Activated CD4-positive, alpha-beta T cell treated with anti-CD3 and anti-CD28 coated beads, Interleukin-2, amount 10 ng/mL, durations not matched to agents 24 days and 14 days (primary cell): ENCODE data around the gene AGO3. TPM values are rescaled to one million over a fixed set of nuclear protein-coding genes. Genes with fewer than 3 reads are reported as not detected.

Experiments
- DNase-seq: peaks from one replicate; pipeline ENCODE4 v3.0.0; 2022
- H3K27ac Mint-ChIP-seq: one replicate; pipeline ENCODE4 v1.8.0; 2022; ENCODE audit warnings: mild to moderate bottlenecking, mixed read lengths
- H3K27me3 Mint-ChIP-seq: one replicate; pipeline ENCODE4 v1.8.0; 2022; ENCODE audit warnings: mixed read lengths
- H3K36me3 Mint-ChIP-seq: one replicate; pipeline ENCODE4 v1.8.0; 2022; ENCODE audit warnings: low read depth, mild to moderate bottlenecking, mixed read lengths
- H3K4me1 Mint-ChIP-seq: one replicate; pipeline ENCODE4 v1.8.0; 2021; ENCODE audit warnings: mixed read lengths
- H3K4me3 Mint-ChIP-seq: one replicate; pipeline ENCODE4 v1.8.0; 2022; ENCODE audit warnings: mild to moderate bottlenecking, moderate library complexity, mixed read lengths
- H3K9me3 Mint-ChIP-seq: one replicate; pipeline ENCODE4 v1.8.0; 2021; ENCODE audit warnings: mixed read lengths
- intact Hi-C: fragments of 100-400 bp; cut with micrococcal nuclease; formaldehyde crosslinking; loops from one replicate; pipeline ENCODE4 v1.15.1; 2023
- total RNA-seq: library from RNA; stranded (reverse); gene quantifications from 2 replicates; pipeline ENCODE4 v1.2.3, GENCODE V29; 2022

Gene AGO3
- total RNA-seq, 1 donor from 2014 or later, result 32.1 TPM

GRCh38 chr1:36093929-36094328 lies 163.0 kb downstream of the AGO3 start:
- peaks cover 29% of the 10 kb centered on the region for H3K36me3 Mint-ChIP-seq
- H3K27me3 Mint-ChIP-seq, result no peaks in the 10 kb centered on the region
- H3K4me1 Mint-ChIP-seq, result peaks cover 17% of the 10 kb centered on the region
- DNase-seq, result no peak
- no peak overlapping the region for H3K27ac Mint-ChIP-seq
- no peaks in the 10 kb centered on the region for H3K9me3 Mint-ChIP-seq
- intact Hi-C loops, result no loop called here
- H3K4me3 Mint-ChIP-seq, result no peak overlapping the region

GRCh38 chr1:36094621-36095061 lies 163.7 kb downstream of the AGO3 start:
- Mint-ChIP-seq H3K4me1 (peaks cover 15% of the 10 kb centered on the region), H3K27ac (no peak overlapping the region), H3K9me3 (no peaks in the 10 kb centered on the region), H3K4me3 (no peak overlapping the region), H3K27me3 (no peaks in the 10 kb centered on the region), H3K36me3 (peaks cover 26% of the 10 kb centered on the region)
- no peak for DNase-seq
- intact Hi-C loops, result loop anchor here (5.0 kb wide), 2 partner anchors 53 to 328 kb away; partner anchors contain the start of gene TRAPPC3

- Mint-ChIP-seq H3K27ac (no peak overlapping the region), H3K4me1 (peaks cover 13% of the 10 kb centered on the region), H3K9me3 (no peaks in the 10 kb centered on the region), H3K4me3 (no peak overlapping the region), H3K27me3 (no peaks in the 10 kb centered on the region), H3K36me3 (peaks cover 21% of the 10 kb centered on the region)
- intact Hi-C loops, result loop anchor here (5.0 kb wide), 2 partner anchors 51 to 326 kb away; partner anchors contain the start of gene TRAPPC3
- no peak for DNase-seq
These were observed 165.0 kb downstream of the AGO3 start for GRCh38 chr1:36095760-36096405.

GRCh38 chr1:36096500-36097432 lies 165.9 kb downstream of the AGO3 start:
- Mint-ChIP-seq H3K4me3 (no peak overlapping the region), H3K36me3 (peaks cover 17% of the 10 kb centered on the region), H3K4me1 (peaks cover 12% of the 10 kb centered on the region), H3K27me3 (no peaks in the 10 kb centered on the region), H3K27ac (no peak overlapping the region), H3K9me3 (no peaks in the 10 kb centered on the region)
- no peak for DNase-seq
- intact Hi-C loops, result loop anchor here (5.0 kb wide), 2 partner anchors 51 to 326 kb away; partner anchors contain the start of gene TRAPPC3

GRCh38 chr1:36097693-36098585 lies 167.0 kb downstream of the AGO3 start:
- H3K36me3 Mint-ChIP-seq, result peaks cover 9% of the 10 kb centered on the region
- intact Hi-C loops, result loop anchor here (2.0 to 5.0 kb wide), 5 partner anchors 37 to 324 kb away; partner anchors contain the start of gene TRAPPC3
- H3K27me3 Mint-ChIP-seq, result no peaks in the 10 kb centered on the region
- H3K9me3 Mint-ChIP-seq, result no peaks in the 10 kb centered on the region
- DNase-seq, result no peak
- no peak overlapping the region for H3K27ac Mint-ChIP-seq
- peaks cover 8% of the 10 kb centered on the region for H3K4me1 Mint-ChIP-seq
- no peak overlapping the region for H3K4me3 Mint-ChIP-seq

- no peak overlapping the region for H3K4me3 Mint-ChIP-seq
- no peaks in the 10 kb centered on the region for H3K9me3 Mint-ChIP-seq
- no peaks in the 10 kb centered on the region for H3K27me3 Mint-ChIP-seq
- H3K27ac Mint-ChIP-seq, result no peak overlapping the region
- DNase-seq, result no peak
- peaks cover 3% of the 10 kb centered on the region for H3K36me3 Mint-ChIP-seq
- intact Hi-C loops, result loop anchor here (2.0 to 5.0 kb wide), 5 partner anchors 36 to 323 kb away; partner anchors contain the start of gene TRAPPC3
- peaks cover 5% of the 10 kb centered on the region for H3K4me1 Mint-ChIP-seq
These were observed 167.9 kb downstream of the AGO3 start for GRCh38 chr1:36098650-36099365.

GRCh38 chr1:36099681-36100341 lies 168.9 kb downstream of the AGO3 start:
- peaks cover 5% of the 10 kb centered on the region for H3K4me1 Mint-ChIP-seq
- intact Hi-C loops, result loop anchor here (1.0 to 5.0 kb wide), 6 partner anchors 35 to 322 kb away; partner anchors contain the start of gene TRAPPC3
- H3K27ac Mint-ChIP-seq, result no peak overlapping the region
- H3K9me3 Mint-ChIP-seq, result no peaks in the 10 kb centered on the region
- no peak overlapping the region for H3K4me3 Mint-ChIP-seq
- no peaks in the 10 kb centered on the region for H3K27me3 Mint-ChIP-seq
- H3K36me3 Mint-ChIP-seq, result peaks cover 2% of the 10 kb centered on the region
- DNase-seq, result peak; percentile 93

- H3K27ac Mint-ChIP-seq, result no peak overlapping the region
- intact Hi-C loops, result loop anchor here (1.0 kb wide), 1 partner anchor 88 kb away; no protein-coding TSS in a partner anchor
- H3K36me3 Mint-ChIP-seq, result peaks cover 2% of the 10 kb centered on the region
- H3K9me3 Mint-ChIP-seq, result no peaks in the 10 kb centered on the region
- DNase-seq, result no peak
- H3K4me1 Mint-ChIP-seq, result peaks cover 5% of the 10 kb centered on the region
- H3K27me3 Mint-ChIP-seq, result no peaks in the 10 kb centered on the region
- H3K4me3 Mint-ChIP-seq, result no peak overlapping the region
These were observed 169.5 kb downstream of the AGO3 start for GRCh38 chr1:36100376-36100775.

- DNase-seq, result no peak
- Mint-ChIP-seq H3K4me3 (no peak overlapping the region), H3K9me3 (no peaks in the 10 kb centered on the region), H3K27ac (no peak overlapping the region), H3K27me3 (no peaks in the 10 kb centered on the region), H3K36me3 (no peaks in the 10 kb centered on the region), H3K4me1 (peaks cover 5% of the 10 kb centered on the region)
- intact Hi-C loops, result no loop called here
These were observed 170.6 kb downstream of the AGO3 start for GRCh38 chr1:36101546-36101945.

- Mint-ChIP-seq H3K27me3 (no peaks in the 10 kb centered on the region), H3K4me1 (peaks cover 12% of the 10 kb centered on the region), H3K4me3 (no peak overlapping the region), H3K36me3 (no peaks in the 10 kb centered on the region), H3K27ac (no peak overlapping the region), H3K9me3 (no peaks in the 10 kb centered on the region)
- no peak for DNase-seq
- intact Hi-C loops, result no loop called here
These were observed 175.4 kb downstream of the AGO3 start for GRCh38 chr1:36106269-36106668.

GRCh38 chr1:36107394-36107793 lies 176.5 kb downstream of the AGO3 start:
- Mint-ChIP-seq H3K4me3 (no peak overlapping the region), H3K4me1 (peaks cover 14% of the 10 kb centered on the region), H3K36me3 (no peaks in the 10 kb centered on the region), H3K27me3 (no peaks in the 10 kb centered on the region), H3K9me3 (no peaks in the 10 kb centered on the region), H3K27ac (no peak overlapping the region)
- intact Hi-C loops, result no loop called here
- no peak for DNase-seq

- intact Hi-C loops, result no loop called here
- H3K4me1 Mint-ChIP-seq, result peaks cover 14% of the 10 kb centered on the region
- no peak overlapping the region for H3K27ac Mint-ChIP-seq
- H3K36me3 Mint-ChIP-seq, result no peaks in the 10 kb centered on the region
- no peak overlapping the region for H3K4me3 Mint-ChIP-seq
- H3K27me3 Mint-ChIP-seq, result no peaks in the 10 kb centered on the region
- no peaks in the 10 kb centered on the region for H3K9me3 Mint-ChIP-seq
- DNase-seq, result no peak
These were observed 177.4 kb downstream of the AGO3 start for GRCh38 chr1:36108314-36108713.
